Stimulated activated CD4-positive, alpha-beta T cell treated with anti-CD3 and anti-CD28 coated beads, TNF-alpha, amount 100 ng/mL, for 24 hours (primary cell): ENCODE results near the gene SLC25A21.
"Not testable (repeated sequence)": the region's sequence is repeated elsewhere in the genome, so short reads cannot be mapped to it uniquely, and the experiment has no call there.

Source experiments
- DNase-seq, 3 experiments: peaks; one replicate each; pipeline ENCODE4 v3.0.0-alpha.2; 2020; ENCODE audit warnings: low read depth in 3 of 3

The SLC25A21 gene

GRCh38 chr14:36823651-36824050 lies 348.8 kb downstream of the SLC25A21 start:
- no peak for DNase-seq

DNA sequence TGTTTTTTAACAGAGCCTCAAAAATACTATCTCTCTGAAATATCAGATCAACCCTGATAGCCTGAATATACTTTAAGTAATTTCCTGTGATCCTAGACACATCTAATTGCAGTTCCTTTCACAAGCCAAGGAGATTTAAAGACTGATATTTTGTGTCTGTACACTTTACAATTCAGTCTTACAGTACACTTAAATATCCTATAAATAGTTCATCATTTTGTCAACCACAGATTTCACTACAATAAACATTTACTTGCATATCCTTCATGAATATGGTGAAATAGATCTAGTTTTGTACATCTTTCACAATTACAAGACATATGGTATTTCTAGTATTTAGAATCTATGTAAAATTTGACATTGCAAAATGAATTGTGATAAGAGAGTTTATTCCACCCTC lies 349.7 kb downstream of the SLC25A21 start:
- DNase-seq: no peak

- no peak for DNase-seq
Measured at GRCh38 chr14:36820901-36821300, 351.5 kb downstream of the SLC25A21 start.

GRCh38 chr14:36820111-36820709 lies 352.2 kb downstream of the SLC25A21 start:
- DNase-seq: no peak

- DNase-seq: no peak
Measured at GRCh38 chr14:36818794-36819384, 353.5 kb downstream of the SLC25A21 start.

DNA sequence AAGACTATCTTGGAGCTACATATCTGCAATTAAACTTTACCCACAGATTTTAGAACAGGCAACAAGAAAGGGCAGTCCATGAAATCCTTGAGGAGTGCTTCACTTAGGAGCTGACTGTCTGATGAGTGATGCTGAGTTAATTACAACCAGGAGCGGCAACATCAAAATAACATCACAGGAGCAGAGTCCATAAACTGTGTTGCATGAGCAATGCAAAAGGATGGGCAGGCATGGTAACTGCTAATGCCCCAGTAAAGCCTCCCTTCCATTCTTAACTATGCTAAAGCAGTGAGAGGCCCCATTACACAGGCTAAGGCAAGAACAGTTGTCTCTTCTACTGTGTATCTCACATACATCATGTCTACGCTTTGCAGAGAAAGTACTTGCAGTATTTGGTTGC lies 354.2 kb downstream of the SLC25A21 start:
- no peak for DNase-seq

- no peak for DNase-seq
Measured at GRCh38 chr14:36817071-36817930, 355.1 kb downstream of the SLC25A21 start.

DNA sequence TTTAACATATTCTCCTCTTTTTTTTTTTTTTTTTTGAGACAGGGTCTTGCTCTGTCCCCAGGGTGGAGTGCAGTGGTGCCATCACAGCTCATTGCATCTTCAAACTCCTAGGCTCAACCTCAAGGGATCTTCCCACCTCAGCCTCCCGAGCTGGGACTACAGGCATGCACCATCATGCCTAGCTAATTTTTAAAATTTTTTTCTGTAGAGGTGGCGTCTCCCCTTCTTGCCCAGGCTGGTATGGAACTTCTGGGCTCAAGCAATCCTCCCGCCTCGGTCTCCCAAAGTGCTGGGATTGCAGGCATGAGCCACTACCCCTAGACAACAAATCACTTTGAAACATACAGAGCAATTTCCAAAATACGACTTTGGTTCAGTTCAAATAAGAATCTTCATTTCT lies 355.9 kb downstream of the SLC25A21 start:
- no peak for DNase-seq

GRCh38 chr14:36814783-36815182 lies 357.6 kb downstream of the SLC25A21 start:
- DNase-seq: not testable (repeated sequence)

GRCh38 chr14:36810209-36810608 lies 362.2 kb downstream of the SLC25A21 start:
- DNase-seq: no peak

- no peak for DNase-seq
Measured at GRCh38 chr14:36807727-36808126, 364.7 kb downstream of the SLC25A21 start.

GRCh38 chr14:36805131-36805559 lies 367.3 kb downstream of the SLC25A21 start:
- no peak for DNase-seq

- no peak for DNase-seq
Measured at GRCh38 chr14:36797634-36798033, 374.8 kb downstream of the SLC25A21 start.

GRCh38 chr14:36791402-36791801 lies 381.0 kb downstream of the SLC25A21 start:
- no peak for DNase-seq

DNA sequence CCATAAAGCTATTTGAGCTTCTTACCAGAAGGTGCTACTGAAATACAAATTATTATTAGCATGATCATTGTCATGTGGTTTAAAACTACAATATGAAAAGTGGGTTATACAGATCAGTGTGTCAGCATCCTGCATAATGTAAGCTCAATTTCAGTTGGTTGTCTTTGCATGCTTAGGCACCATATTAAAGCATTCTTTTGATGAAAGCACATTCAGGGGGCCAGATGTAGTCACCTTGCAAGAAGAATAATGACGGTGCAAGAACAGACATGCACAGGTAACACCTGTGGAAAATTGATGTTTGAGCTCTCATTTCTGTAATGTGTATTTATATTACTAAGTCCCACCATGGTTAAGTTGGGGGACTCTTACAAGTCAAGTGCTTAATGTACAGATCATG lies 386.9 kb downstream of the SLC25A21 start:
- no peak for DNase-seq

- DNase-seq: no peak
Measured at GRCh38 chr14:36784541-36784940, 387.9 kb downstream of the SLC25A21 start.

GRCh38 chr14:36781897-36782296 lies 390.5 kb downstream of the SLC25A21 start:
- DNase-seq: no peak

DNA sequence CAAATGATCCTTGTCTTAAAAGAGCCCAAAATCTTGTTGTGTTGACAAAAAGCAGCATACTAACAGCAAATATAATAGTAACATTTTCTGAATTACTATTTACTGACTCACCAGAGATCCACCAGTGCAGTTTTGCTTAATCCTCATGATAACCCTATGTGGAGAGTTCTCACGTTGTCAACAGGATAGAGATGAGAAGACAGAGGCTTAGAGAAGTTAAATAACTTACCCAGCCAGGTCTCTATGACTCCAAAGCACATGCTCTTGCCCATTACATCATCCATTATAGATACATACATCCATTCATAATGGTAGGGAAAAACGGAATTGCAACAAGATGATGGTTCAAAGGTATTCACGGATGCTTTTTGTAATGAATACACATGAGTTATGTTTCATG lies 398.8 kb downstream of the SLC25A21 start:
- no peak for DNase-seq

DNA sequence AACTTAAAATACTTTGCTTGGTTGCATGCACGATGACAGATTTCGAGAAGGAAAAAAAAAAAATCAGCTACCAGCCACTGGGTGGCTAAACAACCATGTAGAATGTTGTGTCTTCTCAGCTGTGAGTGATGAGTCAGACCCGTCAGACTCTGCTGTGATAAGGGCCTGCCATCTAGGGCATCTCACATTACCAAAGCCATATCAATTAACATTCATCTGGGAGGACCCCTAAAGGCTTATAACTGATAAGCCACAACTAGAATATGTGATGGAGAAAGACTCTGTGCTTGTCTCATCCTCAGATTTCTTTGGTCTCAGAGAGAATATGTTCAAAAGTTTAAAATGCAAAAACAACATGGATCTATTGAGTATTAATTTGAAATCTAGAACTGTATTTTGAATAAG lies 399.3 kb downstream of the SLC25A21 start:
- no peak for DNase-seq

- DNase-seq: no peak
Measured at GRCh38 chr14:36771028-36771640, 401.3 kb downstream of the SLC25A21 start.

- DNase-seq: no peak
Measured at GRCh38 chr14:36768638-36769337, 403.6 kb downstream of the SLC25A21 start.
